HepG2 (cell line): Measurements from ENCODE around the gene RASGRP1. TPM values are rescaled to one million over a fixed set of nuclear protein-coding genes. Genes with fewer than 3 reads are reported as not detected.

Experiments
- ATAC-seq: fragments of 200-7000 bp; cut with Tn5 transposase; 3 replicates; pipeline ENCODE4 v1.9.1; 2020; ENCODE audit warnings: mild to moderate bottlenecking, moderate library complexity
- BruUV-seq: library from RNA; stranded (reverse); fragments of 400-500 nt; replicated peaks from 2 replicates; lab custom pipeline; 2021; lab: Mats Ljungman, UMichigan
- CTCF ChIA-PET: fragments of 300-600 bp; formaldehyde crosslinking; extraction: SDS; loops from one replicate; lab custom pipeline; 2021; ENCODE audit warnings: low total read pairs, inconsistent platforms, low intra/inter-chr PET ratio; lab: Yijun Ruan, JAX
- POLR2A ChIA-PET: fragments of 350-600 bp; sonication (Branson Sonifier 250); formaldehyde crosslinking; loops from one replicate; lab custom pipeline; 2020; ENCODE audit warnings: antibody characterized with exemption, inconsistent platforms; lab: Yijun Ruan, JAX
- DNase-seq: peaks from one replicate; pipeline ENCODE4 v3.0.0-alpha.2; 2015; ENCODE audit warnings: low spot score
- FAIRE-seq: peaks from 3 replicates; lab custom pipeline; 2011; peaks lifted over from hg19 to GRCh38; lab: Jason Lieb, UNC
- H2AFZ ChIP-seq: one replicate; pipeline ENCODE4 v1.6.1; 2011; ENCODE audit warnings: low read length, inconsistent platforms
- H3K27ac ChIP-seq: fragments of 300-600 bp; 3 replicates; pipeline ENCODE4 v1.8.0; 2011; ENCODE audit warnings: mixed run types, mild to moderate bottlenecking, mixed read lengths, low read length, inconsistent platforms; ENCODE audit not compliant: insufficient read depth; ENCODE audit errors: extremely low read length
- H3K27me3 ChIP-seq, 2 experiments: fragments of 200-600 bp in 1 of 2; 2 replicates in 1 of 2; 3 replicates in 1 of 2; pipeline versions ENCODE4 v1.6.0 to v1.8.0; 2011; ENCODE audit warnings: low read length in 2 of 2, mild to moderate bottlenecking in 2 of 2, moderate library complexity in 2 of 2, inconsistent platforms in 1 of 2; ENCODE audit not compliant: insufficient read depth in 2 of 2, control insufficient read depth in 1 of 2
- H3K36me3 ChIP-seq, 2 experiments: fragments of 200-600 bp in 1 of 2; replicated peaks in 1 of 2; 2 replicates in 1 of 2; 3 replicates in 1 of 2; pipeline versions ENCODE4 v1.5.1 to v1.8.0; 2011; ENCODE audit warnings: low read length in 2 of 2, inconsistent platforms in 1 of 2; ENCODE audit not compliant: insufficient read depth in 2 of 2, control insufficient read depth in 1 of 2
- H3K4me1 ChIP-seq: 2 replicates; pipeline ENCODE4 v1.5.1; 2012; ENCODE audit warnings: low read length, inconsistent platforms; ENCODE audit not compliant: insufficient read depth
- H3K4me2 ChIP-seq: 2 replicates; pipeline ENCODE4 v1.6.0; 2011; ENCODE audit warnings: low read depth, low read length, inconsistent platforms
- H3K4me3 ChIP-seq, 3 experiments: fragments of 200-600 bp in 1 of 3; sonication (generic), shearing (Covaris generic) in 1 of 3; replicated peaks in 1 of 3; 2 replicates each; pipeline ENCODE4 v1.5.1; 2011 to 2016; ENCODE audit warnings: low read length in 3 of 3, inconsistent platforms in 2 of 3, low read depth in 2 of 3, mild to moderate bottlenecking in 2 of 3, control low read depth in 1 of 3, mixed read lengths in 1 of 3; ENCODE audit not compliant: insufficient read depth in 1 of 3
- H3K79me2 ChIP-seq: one replicate; pipeline ENCODE4 v1.6.1; 2011; ENCODE audit warnings: low read length, inconsistent platforms; ENCODE audit not compliant: insufficient read depth
- H3K9ac ChIP-seq: 2 replicates; pipeline ENCODE4 v1.6.0; 2011; ENCODE audit warnings: mild to moderate bottlenecking, low read depth, low read length, inconsistent platforms; ENCODE audit not compliant: insufficient read depth
- H3K9me3 ChIP-seq: 2 replicates; pipeline ENCODE4 v1.5.1; 2012; ENCODE audit warnings: mild to moderate bottlenecking, low read length
- H4K20me1 ChIP-seq: 2 replicates; pipeline ENCODE4 v1.6.0; 2011; ENCODE audit warnings: inconsistent platforms, mild to moderate bottlenecking, low read length, moderate library complexity; ENCODE audit not compliant: insufficient read depth
- AGO2 ChIP-seq: fragments of 200-400 bp; formaldehyde crosslinking; optimal IDR thresholded peaks from 2 replicates; pipeline ENCODE3; 2017; ENCODE audit warnings: mild to moderate bottlenecking, low read depth, low read length, moderate library complexity
- DZIP1 ChIP-seq: sonication (generic); formaldehyde crosslinking; IDR thresholded peaks from 2 replicates; pipeline ENCODE4 v1.5.0; 2020; ENCODE audit warnings: mild to moderate bottlenecking, missing genetic modification reagents
- FOXC1 ChIP-seq: sonication (generic); formaldehyde crosslinking; IDR thresholded peaks from 2 replicates; pipeline ENCODE4 v1.8.0; 2022; ENCODE audit warnings: mild to moderate bottlenecking, missing genetic modification reagents, borderline replicate concordance
- GMEB1 ChIP-seq: sonication (generic); formaldehyde crosslinking; IDR thresholded peaks from 2 replicates; pipeline ENCODE4 v1.5.1; 2020; ENCODE audit warnings: missing genetic modification reagents, mild to moderate bottlenecking, borderline replicate concordance
- GZF1 ChIP-seq: sonication (generic); formaldehyde crosslinking; IDR thresholded peaks from 2 replicates; pipeline ENCODE4 v1.5.1; 2020; ENCODE audit warnings: mild to moderate bottlenecking, missing genetic modification reagents
- PCBP2 ChIP-seq: fragments of 200-400 bp; formaldehyde crosslinking; optimal IDR thresholded peaks from 2 replicates; pipeline ENCODE3; 2018; ENCODE audit warnings: low read length, low read depth; ENCODE audit not compliant: poor library complexity, severe bottlenecking
- RXRA ChIP-seq: sonication (generic); formaldehyde crosslinking; IDR thresholded peaks from 2 replicates; pipeline ENCODE4 v1.5.1; 2020; ENCODE audit warnings: missing genetic modification reagents
- SMAD1 ChIP-seq: sonication (generic); formaldehyde crosslinking; IDR thresholded peaks from 2 replicates; pipeline ENCODE4 v1.4.0; 2020; ENCODE audit warnings: missing genetic modification reagents, low read depth, mild to moderate bottlenecking, borderline replicate concordance
- ZFAT ChIP-seq: sonication (generic); formaldehyde crosslinking; conservative IDR thresholded peaks from 2 replicates; pipeline ENCODE4 v1.8.1; 2023; ENCODE audit warnings: missing genetic modification reagents, inconsistent platforms
- ZNF17 ChIP-seq: sonication (generic); formaldehyde crosslinking; IDR thresholded peaks from 2 replicates; pipeline ENCODE4 v1.5.0; 2020; ENCODE audit warnings: mild to moderate bottlenecking, missing genetic modification reagents
- ZNF616 ChIP-seq: sonication (generic); formaldehyde crosslinking; IDR thresholded peaks from 2 replicates; pipeline ENCODE4 v1.5.0; 2020; ENCODE audit warnings: low read depth, mild to moderate bottlenecking, missing genetic modification reagents
- ZNF782 ChIP-seq: sonication (generic); formaldehyde crosslinking; IDR thresholded peaks from 2 replicates; pipeline ENCODE4 v1.4.0; 2020; ENCODE audit warnings: missing genetic modification reagents, mild to moderate bottlenecking, borderline replicate concordance
- ZNF792 ChIP-seq: IDR thresholded peaks from 2 replicates; pipeline ENCODE4 v1.6.1; 2016
- ZNF850 ChIP-seq: sonication (generic); formaldehyde crosslinking; conservative IDR thresholded peaks from 2 replicates; pipeline ENCODE4 v1.9.0; 2021; ENCODE audit warnings: mild to moderate bottlenecking, missing genetic modification reagents
- WGBS: methylation state at CpG from one replicate; pipeline ENCODE4 v1.1.6; 2017; ENCODE audit warnings: low lambda C conversion rate; 5-methylcytosine and 5-hydroxymethylcytosine counted together
- in situ Hi-C: cut with HindIII; loops from 2 replicates; pipeline ENCODE4 v1.10.0; 2017; ENCODE audit warnings: low pct_unique_long_range_greater_than_20kb; ENCODE audit not compliant: extremely low pct_ligation_motif_present
- intact Hi-C: fragments of 100-400 bp; cut with micrococcal nuclease; formaldehyde crosslinking; loops from one replicate; pipeline ENCODE4 v1.10.0; 2022; ENCODE audit not compliant: unreplicated experiment
- polyA plus RNA-seq, 8 experiments: library from polyadenylated mRNA; depleted of rRNA in 3 of 8; stranded (reverse) in 7 of 8; unstranded in 1 of 8; fragments of >200 nt; fragmentation: Illumina TruSeq in 4 of 8; extraction: Trizol in 4 of 8; gene quantifications; 2 replicates each; pipeline versions ENCODE4 v1.2.1 to v1.2.3, GENCODE V29; 2011 to 2016; ENCODE audit warnings: low read depth in 4 of 8, missing spikeins in 1 of 8, mixed read lengths in 1 of 8; ENCODE audit not compliant: insufficient read depth in 1 of 8
- total RNA-seq, 5 experiments: library from RNA; depleted of rRNA; stranded (reverse); fragments of >200 nt; fragmentation: Illumina TruSeq; extraction: Trizol; gene quantifications; 2 replicates each; pipeline ENCODE4 v1.2.3, GENCODE V29; 2016; ENCODE audit warnings: low read depth in 1 of 5
- TF ChIP-seq, protein P1 (sequence below): sonication (generic); formaldehyde crosslinking; IDR thresholded peaks from 2 replicates; pipeline ENCODE4 v1.8.1; 2023; ENCODE audit warnings: mild to moderate bottlenecking, inconsistent platforms, moderate library complexity, missing genetic modification reagents, borderline replicate concordance

The RASGRP1 gene
- total and polyA plus RNA-seq, 2 of the 13 experiments (the other 11 are each of a cell fraction or from before 2014, with no cell fraction given) = 0.07 TPM; not detected in 1

GRCh38 chr15:38464675-38465074 is 99.9 kb downstream of the RASGRP1 start:
- WGBS = 72% methylated on average over 4 of the region's 4 CpGs
- in situ Hi-C loops = no loop called here
- Histone ChIP-seq H3K79me2 (peaks cover 29% of the 10 kb centered on the region), H2AFZ (no peak overlapping the region), H3K4me1 (no peaks in the 10 kb centered on the region), H3K27ac (no peak overlapping the region), H3K36me3 (no peaks in the 10 kb centered on the region), H3K9ac (no peak overlapping the region), H4K20me1 (no peaks in the 10 kb centered on the region; the same call in 1 of the 2 replicates), H3K27me3 (no peaks in the 10 kb centered on the region; a peak in 1 of 5 replicates), H3K4me3 (no peak overlapping the region), H3K4me2 (no peak overlapping the region), H3K9me3 (no peaks in the 10 kb centered on the region)
- ChIA-PET POLR2A (no interaction called here), CTCF (no interaction called here)
- no peak for FAIRE-seq
- no peak for DNase-seq
- no peak for ATAC-seq
- no TSS peak for BruUV-seq
- intact Hi-C loops = no loop called here
- TF ChIP-seq ZFAT (no peak), SMAD1 (CRISPR knock-in tag) (no peak), GMEB1 (CRISPR knock-in tag) (no peak), ZNF17 (no peak), ZNF792 (no peak), PCBP2 (no peak), GZF1 (CRISPR knock-in tag) (no peak), DZIP1 (CRISPR knock-in tag) (no peak), AGO2 (no peak), RXRA (CRISPR knock-in tag) (no peak), ZNF782 (no peak), ZNF616 (CRISPR knock-in tag) (no peak), FOXC1 (CRISPR knock-in tag) (no peak), ZNF850 (no peak)
- TF ChIP-seq, protein P1, sequence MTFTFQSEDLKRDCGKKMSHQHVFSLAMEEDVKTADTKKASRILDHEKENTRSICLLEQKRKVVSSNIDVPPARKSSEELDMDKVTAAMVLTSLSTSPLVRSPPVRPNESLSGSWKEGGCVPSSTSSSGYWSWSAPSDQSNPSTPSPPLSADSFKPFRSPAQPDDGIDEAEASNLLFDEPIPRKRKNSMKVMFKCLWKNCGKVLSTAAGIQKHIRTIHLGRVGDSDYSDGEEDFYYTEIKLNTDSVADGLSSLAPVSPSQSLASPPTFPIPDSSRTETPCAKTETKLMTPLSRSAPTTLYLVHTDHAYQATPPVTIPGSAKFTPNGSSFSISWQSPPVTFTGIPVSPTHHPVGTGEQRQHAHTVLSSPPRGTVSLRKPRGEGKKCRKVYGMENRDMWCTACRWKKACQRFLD = no peak
